Frontal cortex (tissue), 4 donors: ENCODE measurements around the gene LGSN. TPM values are rescaled to one million over a fixed set of nuclear protein-coding genes. Genes with fewer than 3 reads are reported as not detected.
"Not testable (repeated sequence)": the region's sequence is repeated elsewhere in the genome, so short reads cannot be mapped to it uniquely, and the experiment has no call there.

Source experiments
- DNase-seq, 2 donors: peaks; one replicate each; pipeline ENCODE4 v3.0.0; 2012; ENCODE audit warnings: low spot score in 2 of 2
- FAIRE-seq: peaks from 2 replicates; lab custom pipeline; 2012; peaks lifted over from hg19 to GRCh38; lab: Jason Lieb, UNC
- total RNA-seq: library from RNA; depleted of rRNA; stranded (reverse); fragments of >200 nt; gene quantifications from one replicate; pipeline ENCODE4 v1.2.3, GENCODE V29; 2014
- donor health status: control.
- donor health status: control.
- donor health status: control.

The LGSN gene, protein sequence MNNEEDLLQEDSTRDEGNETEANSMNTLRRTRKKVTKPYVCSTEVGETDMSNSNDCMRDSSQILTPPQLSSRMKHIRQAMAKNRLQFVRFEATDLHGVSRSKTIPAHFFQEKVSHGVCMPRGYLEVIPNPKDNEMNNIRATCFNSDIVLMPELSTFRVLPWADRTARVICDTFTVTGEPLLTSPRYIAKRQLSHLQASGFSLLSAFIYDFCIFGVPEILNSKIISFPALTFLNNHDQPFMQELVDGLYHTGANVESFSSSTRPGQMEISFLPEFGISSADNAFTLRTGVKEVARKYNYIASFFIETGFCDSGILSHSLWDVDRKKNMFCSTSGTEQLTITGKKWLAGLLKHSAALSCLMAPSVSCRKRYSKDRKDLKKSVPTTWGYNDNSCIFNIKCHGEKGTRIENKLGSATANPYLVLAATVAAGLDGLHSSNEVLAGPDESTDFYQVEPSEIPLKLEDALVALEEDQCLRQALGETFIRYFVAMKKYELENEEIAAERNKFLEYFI
- 0.82 TPM for total RNA-seq

- FAIRE-seq (no peak), DNase-seq (no peak)
These were observed at the start of gene LGSN for GRCh38 chr6:63319939-63320338. TSS of gene LGSN (minus strand) at chr6:63319983. CDS start at chr6:63319943, 40 bp downstream.

DNA sequence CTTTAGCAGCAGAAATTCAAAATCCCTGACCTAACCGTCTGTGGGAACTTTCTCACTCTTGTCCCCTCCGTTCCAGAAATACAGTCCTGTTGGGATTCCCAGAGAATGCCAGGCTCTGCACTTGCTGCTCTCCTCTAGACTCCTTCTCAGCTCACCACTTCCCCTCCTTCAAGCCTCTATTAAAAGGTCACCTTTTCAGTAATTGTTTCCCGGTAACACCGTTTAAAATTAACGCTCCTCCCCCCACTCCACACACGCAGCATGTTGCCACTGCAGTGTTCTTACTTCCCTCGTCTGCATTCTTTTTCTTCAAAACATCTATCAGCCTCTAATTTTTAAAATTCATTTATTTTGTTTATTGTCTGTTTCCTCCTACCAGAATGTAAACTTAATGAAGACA lies 48.6 kb upstream of the LGSN start:
- DNase-seq = no peak
- no peak for FAIRE-seq

DNA sequence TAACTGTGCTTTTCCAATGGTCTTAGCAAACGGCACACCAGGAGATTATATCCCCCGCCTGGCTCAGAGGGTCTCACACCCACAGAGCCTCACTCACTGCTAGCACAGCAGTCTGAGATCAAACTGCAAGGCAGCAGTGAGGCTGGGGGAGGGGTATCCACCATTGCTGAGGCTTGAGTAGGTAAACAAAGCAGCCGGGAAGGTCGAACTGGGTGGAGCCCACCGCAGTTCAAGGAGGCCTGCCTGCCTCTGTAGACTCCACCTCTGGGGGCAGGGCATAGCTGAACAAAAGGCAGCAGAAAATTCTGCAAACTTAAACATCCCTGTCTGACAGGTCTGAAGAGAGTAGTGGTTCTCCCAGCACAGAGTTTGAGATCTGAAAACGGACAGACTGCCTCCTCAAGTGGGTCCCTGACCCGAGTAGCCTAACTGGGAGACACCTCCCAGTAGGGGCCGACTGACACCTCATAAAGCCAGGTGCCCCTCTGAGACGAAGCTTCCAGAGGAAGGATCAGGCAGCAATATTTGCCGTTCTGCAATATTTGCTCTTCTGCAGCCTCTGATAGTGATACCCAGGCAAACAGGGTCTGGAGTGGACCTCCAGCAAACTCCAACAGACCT lies 42.8 kb upstream of the LGSN start:
- DNase-seq, FAIRE-seq: not testable (repeated sequence)

GRCh38 chr6:63357384-63357783 lies 37.6 kb upstream of the LGSN start:
- not testable (repeated sequence) for FAIRE-seq, DNase-seq

- FAIRE-seq (no peak), DNase-seq (no peak)
These were observed 35.8 kb upstream of the LGSN start for GRCh38 chr6:63355632-63356031.

- DNase-seq = no peak
- no peak for FAIRE-seq
These were observed 33.5 kb upstream of the LGSN start for GRCh38 chr6:63353286-63353630.

- FAIRE-seq (no peak), DNase-seq (no peak)
These were observed 32.9 kb upstream of the LGSN start for GRCh38 chr6:63352544-63353285.

DNA sequence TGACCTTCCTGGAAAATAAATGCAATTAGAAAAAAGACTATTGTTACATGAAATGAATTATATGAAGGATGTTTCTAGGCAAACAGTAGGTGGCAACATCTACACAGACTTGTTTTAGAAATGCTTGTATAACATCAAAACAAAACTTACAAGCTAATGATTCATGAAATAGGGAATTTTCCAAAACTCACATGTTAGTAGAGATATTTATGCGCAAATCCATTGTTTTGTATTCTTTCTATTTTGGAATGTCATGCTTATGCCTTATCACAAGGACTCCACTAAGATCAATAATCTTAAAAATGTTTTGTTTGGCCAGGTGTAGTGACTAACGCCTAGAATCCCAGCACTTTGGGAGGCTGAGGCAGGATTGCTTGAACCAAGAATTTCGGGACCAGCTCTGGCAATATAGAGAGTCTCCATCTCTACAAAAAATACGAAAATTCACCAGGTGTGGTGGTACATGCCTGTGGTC lies 32.3 kb upstream of the LGSN start:
- DNase-seq (peak in 1 of 2 donors; percentile 14), FAIRE-seq (peak; percentile 79)

DNA sequence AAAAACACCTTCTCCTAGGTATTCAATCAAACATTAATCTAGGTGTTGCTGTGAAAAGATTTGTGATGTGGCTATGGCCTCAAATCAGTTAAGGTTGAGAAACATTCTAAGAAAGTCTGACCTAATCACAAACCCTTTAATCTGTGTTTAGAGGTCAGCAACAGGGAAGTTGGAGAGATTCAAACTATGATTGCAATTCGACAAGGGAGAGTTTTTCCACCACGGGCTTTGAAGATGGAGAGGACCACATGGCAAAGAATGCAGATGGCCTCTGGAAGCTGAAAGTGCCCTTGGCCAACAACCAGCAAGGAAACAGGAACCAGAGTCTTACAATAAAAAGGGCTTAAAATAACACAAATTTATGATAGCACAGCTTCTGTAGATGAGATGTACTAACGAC lies 29.6 kb upstream of the LGSN start:
- DNase-seq = no peak
- no peak for FAIRE-seq

DNA sequence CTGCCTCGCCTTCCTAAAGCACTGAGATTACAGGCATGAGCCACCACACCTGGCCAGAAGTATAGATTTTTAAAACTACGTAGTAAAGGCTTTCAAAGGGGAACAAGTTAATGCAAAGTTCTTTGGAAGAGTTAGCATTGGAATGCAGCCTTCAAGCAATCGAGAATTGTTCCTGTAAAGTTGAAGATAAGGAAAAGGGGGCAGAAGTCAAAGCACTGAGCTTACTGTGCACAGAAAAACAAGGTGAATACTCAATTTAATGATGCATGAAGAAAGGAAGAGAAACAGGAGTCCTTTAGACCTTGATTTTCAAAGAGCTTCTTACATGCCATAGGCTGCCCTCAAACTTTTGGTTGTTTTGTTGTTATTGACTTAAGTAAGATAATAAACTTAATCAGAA lies 29.1 kb upstream of the LGSN start:
- DNase-seq (no peak), FAIRE-seq (no peak)

- FAIRE-seq = no peak
- DNase-seq = no peak
These were observed 27.8 kb upstream of the LGSN start for GRCh38 chr6:63347599-63347998.

DNA sequence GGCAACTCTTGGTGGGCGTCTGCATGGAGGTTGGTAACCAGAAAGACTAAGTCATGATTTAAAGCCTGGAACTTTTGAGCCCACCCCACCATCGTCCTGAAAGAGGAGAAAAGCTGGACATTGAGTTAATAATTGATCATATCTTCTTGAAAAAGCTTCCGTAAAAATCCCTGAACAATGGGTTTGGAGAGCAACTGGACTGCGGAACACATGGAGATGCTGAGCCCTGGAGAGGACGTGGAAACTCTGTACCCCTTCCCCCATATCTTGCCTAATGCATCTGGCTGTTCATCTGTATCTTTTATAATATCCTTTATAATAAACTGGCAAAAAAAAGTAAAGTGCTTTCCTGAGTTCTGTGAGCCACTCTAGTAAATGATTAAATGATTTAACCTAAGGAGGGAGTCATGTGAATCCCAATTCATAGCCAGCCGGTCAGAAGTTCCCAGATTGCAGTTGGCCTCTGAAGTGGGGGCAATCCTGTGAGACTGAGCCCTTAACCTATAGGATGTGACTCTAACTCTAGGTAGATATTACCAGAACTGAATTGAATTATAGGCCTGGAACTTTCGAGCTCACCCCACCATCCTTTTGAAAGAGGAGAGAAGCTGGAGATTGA lies 26.5 kb upstream of the LGSN start:
- no peak for DNase-seq
- FAIRE-seq = no peak

- FAIRE-seq = no peak
These were observed 20.6 kb upstream of the LGSN start for GRCh38 chr6:63340351-63340750.

DNA sequence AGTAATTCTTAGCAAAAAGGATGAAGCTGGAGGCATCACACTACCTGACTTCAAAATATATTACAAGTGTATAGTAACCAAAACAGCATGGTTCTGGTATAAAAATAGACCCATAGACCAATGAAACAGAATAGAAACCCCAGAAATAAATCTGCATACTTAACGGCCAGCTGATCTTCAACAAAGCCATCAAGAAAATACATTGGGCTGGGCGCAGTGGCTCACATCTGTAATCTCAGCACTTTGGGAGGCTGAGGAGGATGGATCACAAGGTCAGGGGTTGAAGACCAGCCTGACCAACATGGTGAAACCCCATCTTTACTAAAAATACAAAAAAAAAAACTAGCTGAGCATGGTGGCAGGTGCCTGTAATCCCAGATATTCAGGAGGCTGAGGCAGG lies 14.9 kb upstream of the LGSN start:
- not testable (repeated sequence) for DNase-seq, FAIRE-seq

More at GRCh38 chr6:63340351-63340750, 20.6 kb upstream of the LGSN start:
- no peak for DNase-seq

- FAIRE-seq (no peak), DNase-seq (no peak)
These were observed 13.7 kb upstream of the LGSN start for GRCh38 chr6:63333440-63333839.

DNA sequence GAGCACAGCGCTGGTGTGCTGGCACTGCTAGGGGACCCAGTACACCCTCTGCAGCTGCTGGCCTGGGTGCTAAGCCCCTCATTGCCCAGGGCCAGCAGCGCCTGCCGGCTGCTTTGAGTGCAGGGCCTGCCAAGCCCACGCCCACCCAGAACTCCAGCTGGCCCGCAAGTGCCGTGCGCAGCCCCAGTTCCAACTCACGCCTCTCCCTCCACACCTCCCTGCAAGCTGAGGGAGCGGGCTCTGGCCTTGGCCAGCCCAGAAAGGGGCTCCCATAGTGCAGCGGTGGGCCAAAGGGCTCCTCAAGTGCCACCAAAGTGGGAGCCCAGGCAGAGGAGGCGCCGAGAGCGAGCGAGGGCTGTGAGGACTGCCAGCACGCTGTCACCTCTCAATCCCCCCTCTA lies 6.8 kb upstream of the LGSN start:
- DNase-seq, FAIRE-seq: not testable (repeated sequence)

DNA sequence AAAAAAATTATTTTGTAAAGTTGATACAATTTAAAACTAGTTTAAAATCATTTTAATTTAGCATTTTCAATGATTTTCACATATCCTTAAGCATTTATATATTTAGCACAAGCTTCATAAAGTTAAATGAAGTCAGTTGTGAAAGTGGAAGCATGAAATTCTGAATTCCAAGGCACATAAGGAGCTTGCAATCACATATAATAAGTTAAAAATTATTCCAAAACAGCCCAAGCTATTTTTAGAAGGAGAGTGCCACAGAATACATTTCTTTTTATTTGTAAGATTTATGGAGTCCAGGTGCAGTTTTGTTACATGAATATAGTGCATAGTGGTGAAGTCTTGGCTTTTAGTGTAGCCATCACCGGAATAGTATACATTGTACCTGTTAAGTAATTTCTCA lies 3.2 kb upstream of the LGSN start:
- DNase-seq (no peak), FAIRE-seq (no peak)

DNA sequence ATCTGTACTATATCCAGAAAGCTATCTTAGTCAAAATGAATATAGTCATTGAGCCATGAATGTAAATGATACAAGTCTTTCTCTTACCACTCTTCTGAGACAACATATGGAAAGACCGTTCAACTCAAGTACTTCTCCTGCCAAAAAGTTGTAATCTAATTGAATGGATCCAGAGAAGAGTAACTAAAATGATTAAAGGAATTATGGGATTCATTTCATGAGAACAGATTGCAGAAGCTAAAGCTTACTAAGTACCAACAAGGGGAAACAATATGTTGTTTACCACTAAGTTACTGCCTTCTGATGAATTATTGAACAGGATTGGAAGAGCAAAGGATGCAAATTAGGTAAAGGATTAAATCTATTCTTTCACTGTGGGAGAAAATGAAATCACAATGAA lies 2.0 kb upstream of the LGSN start:
- DNase-seq (no peak), FAIRE-seq (no peak)

DNA sequence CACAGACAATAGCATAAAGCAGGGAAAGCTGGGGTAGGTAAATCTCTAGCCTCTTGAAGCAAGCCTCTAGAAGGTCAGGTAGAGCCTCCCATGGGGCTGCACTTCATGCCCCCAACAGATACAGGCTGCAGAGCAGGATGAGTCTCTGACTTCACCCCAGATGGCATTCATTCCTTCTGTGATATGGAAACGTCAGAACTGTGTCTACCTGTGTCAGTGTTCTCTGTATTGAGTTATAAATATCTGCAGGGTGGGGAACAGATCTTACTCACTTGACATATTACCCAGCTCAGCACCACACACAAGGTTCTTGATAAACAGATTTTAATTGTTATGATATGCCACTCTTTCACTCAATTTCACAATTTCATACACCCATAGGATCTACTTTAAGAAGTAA lies 2.1 kb downstream of the LGSN start:
- no peak for DNase-seq
- FAIRE-seq = no peak

DNA sequence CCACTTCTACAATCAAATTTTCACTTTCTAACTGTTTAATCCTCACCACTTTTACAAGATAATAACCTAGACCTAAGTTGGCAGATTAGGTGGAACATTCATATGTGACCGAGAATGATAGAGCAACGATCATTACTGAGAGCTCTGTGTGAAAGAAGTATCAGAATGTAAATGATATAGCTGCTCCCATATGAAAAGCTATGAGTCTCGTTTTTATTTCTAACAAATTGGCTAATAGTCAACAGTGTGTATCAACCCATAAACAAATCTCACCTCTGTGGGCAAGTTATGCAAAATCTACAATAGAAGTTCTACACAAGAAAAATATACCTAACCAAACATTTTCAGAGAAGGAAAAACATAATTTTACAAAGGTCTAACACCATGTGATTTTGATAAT lies 3.7 kb downstream of the LGSN start:
- FAIRE-seq = peak; percentile 19
- DNase-seq = no peak
